ENCODE results near the gene SNX9.

SNX9 gene

GRCh38 chr6:157822245-157823000 lies 623 bp upstream of the SNX9 start:
- H3K27me3 Mint-ChIP-seq (ENCODE audit: low read depth) = peaks cover 8% of the 10 kb centered on the region
- H3K36me3 Mint-ChIP-seq (ENCODE audit: low read depth) = no peaks in the 10 kb centered on the region
- TF ChIP-seq CTCF (IDR thresholded peaks at IDR 0.05; ENCODE audit: unreplicated experiment in 3 of 3) = no peak
- no peaks in the 10 kb centered on the region for H3K9me3 Mint-ChIP-seq
- peak overlapping the region; percentile 79 to 87 (median 82) for H3K4me3 Mint-ChIP-seq
- H3K4me1 Mint-ChIP-seq = peaks cover 19% of the 10 kb centered on the region
- H3K27ac Mint-ChIP-seq = peak overlapping the region; percentile 90 to 96 (median 92)

- H3K36me3 Mint-ChIP-seq (ENCODE audit: low read depth) = peaks cover 4% of the 10 kb centered on the region
These were observed 703 bp downstream of the SNX9 start for GRCh38 chr6:157823528-157824370.

GRCh38 chr6:157825243-157825904 lies 2.3 kb downstream of the SNX9 start:
- Mint-ChIP-seq H3K27ac (peak overlapping the region; percentile 100), H3K4me1 (peaks cover 19% of the 10 kb centered on the region), H3K4me3 (peak overlapping the region; percentile 96 to 100 (median 99)), H3K36me3 (ENCODE audit: low read depth) (peaks cover 18% of the 10 kb centered on the region), H3K27me3 (ENCODE audit: low read depth) (no peaks in the 10 kb centered on the region), H3K9me3 (no peaks in the 10 kb centered on the region)
- TF ChIP-seq CTCF (IDR thresholded peaks at IDR 0.05; ENCODE audit: unreplicated experiment in 3 of 3) = no peak

More at GRCh38 chr6:157823528-157824370, 703 bp downstream of the SNX9 start:
- H3K27ac Mint-ChIP-seq = peak overlapping the region; percentile 100
- peaks cover 8% of the 10 kb centered on the region for H3K27me3 Mint-ChIP-seq (ENCODE audit: low read depth)
- TF ChIP-seq CTCF (IDR thresholded peaks at IDR 0.05; ENCODE audit: unreplicated experiment in 3 of 3) = no peak
- peak overlapping the region; percentile 96 to 100 (median 99) for H3K4me3 Mint-ChIP-seq
- H3K9me3 Mint-ChIP-seq = no peaks in the 10 kb centered on the region
- peaks cover 19% of the 10 kb centered on the region for H3K4me1 Mint-ChIP-seq

- H3K27me3 Mint-ChIP-seq (ENCODE audit: low read depth) = no peaks in the 10 kb centered on the region
- peaks cover 16% of the 10 kb centered on the region for H3K4me1 Mint-ChIP-seq
- no peak for TF ChIP-seq CTCF (IDR thresholded peaks at IDR 0.05; ENCODE audit: unreplicated experiment in 3 of 3)
- H3K9me3 Mint-ChIP-seq = no peaks in the 10 kb centered on the region
- no peak overlapping the region for H3K27ac Mint-ChIP-seq
- no peak overlapping the region for H3K4me3 Mint-ChIP-seq
- H3K36me3 Mint-ChIP-seq (ENCODE audit: low read depth) = peaks cover 39% of the 10 kb centered on the region
These were observed 7.4 kb downstream of the SNX9 start for GRCh38 chr6:157830354-157831017.

GRCh38 chr6:157831018-157831369 lies 7.9 kb downstream of the SNX9 start:
- no peak overlapping the region for H3K4me3 Mint-ChIP-seq
- H3K4me1 Mint-ChIP-seq = peaks cover 12% of the 10 kb centered on the region
- TF ChIP-seq CTCF (IDR thresholded peaks at IDR 0.05; ENCODE audit: unreplicated experiment in 3 of 3) = no peak
- peaks cover 42% of the 10 kb centered on the region for H3K36me3 Mint-ChIP-seq (ENCODE audit: low read depth)
- H3K9me3 Mint-ChIP-seq = no peaks in the 10 kb centered on the region
- H3K27me3 Mint-ChIP-seq (ENCODE audit: low read depth) = no peaks in the 10 kb centered on the region
- peak overlapping the region in 1 of 3 experiments; percentile 33 for H3K27ac Mint-ChIP-seq

Measured in nephron (organoid).